WTC11 (cell line): Measurements from ENCODE around the gene FANK1. TPM values are rescaled to one million over a fixed set of nuclear protein-coding genes. Genes with fewer than 3 reads are reported as not detected.

Source experiments
- ATAC-seq: fragments of 200-7000 bp; cut with Tn5 transposase; 2 replicates; pipeline ENCODE4 v1.10.0; 2021; ENCODE audit warnings: mild to moderate bottlenecking, moderate library complexity
- CTCF ChIA-PET: fragments of 300-600 bp; sonication (Branson Sonifier 250); formaldehyde crosslinking; loops from one replicate; lab custom pipeline; 2021; ENCODE audit warnings: antibody characterized with exemption; lab: Charles Lee
- POLR2A ChIA-PET: fragments of 350-600 bp; sonication (Branson Sonifier 250); formaldehyde crosslinking; loops from one replicate; lab custom pipeline; 2021; ENCODE audit warnings: antibody characterized with exemption; lab: Charles Lee
- DNase-seq: peaks from one replicate; pipeline ENCODE4 v3.0.0; 2021; ENCODE audit warnings: low spot score
- H3K27ac Mint-ChIP-seq: 2 replicates; pipeline ENCODE4 v1.8.0; 2021; ENCODE audit warnings: mixed read lengths
- H3K27me3 Mint-ChIP-seq: 2 replicates; pipeline ENCODE4 v1.8.0; 2021; ENCODE audit warnings: low read depth, mild to moderate bottlenecking, moderate library complexity, mixed read lengths
- H3K36me3 Mint-ChIP-seq: 2 replicates; pipeline ENCODE4 v1.8.0; 2021; ENCODE audit warnings: mixed read lengths
- H3K4me1 Mint-ChIP-seq: 2 replicates; pipeline ENCODE4 v1.8.0; 2022; ENCODE audit warnings: mixed read lengths
- H3K4me3 Mint-ChIP-seq: 2 replicates; pipeline ENCODE4 v1.8.0; 2021; ENCODE audit warnings: mild to moderate bottlenecking, moderate library complexity, mixed read lengths
- H3K9me3 Mint-ChIP-seq: 2 replicates; pipeline ENCODE4 v1.8.0; 2021; ENCODE audit warnings: mixed read lengths
- CREB1 ChIP-seq: sonication (generic); formaldehyde crosslinking; IDR thresholded peaks from 2 replicates; pipeline ENCODE4 v1.8.0; 2023; ENCODE audit warnings: mild to moderate bottlenecking, missing genetic modification reagents
- NFYB ChIP-seq: sonication (generic); formaldehyde crosslinking; conservative IDR thresholded peaks from 2 replicates; pipeline ENCODE4 v1.8.0; 2022; ENCODE audit warnings: low read depth, missing genetic modification reagents
- NR2C2 ChIP-seq: sonication (generic); formaldehyde crosslinking; IDR thresholded peaks from 2 replicates; pipeline ENCODE4 v1.8.0; 2022; ENCODE audit warnings: mild to moderate bottlenecking, missing genetic modification reagents
- NR3C1 ChIP-seq: sonication (generic); formaldehyde crosslinking; conservative IDR thresholded peaks from 2 replicates; pipeline ENCODE4 v1.8.1; 2023; ENCODE audit warnings: low read depth, mild to moderate bottlenecking, missing genetic modification reagents
- RELA ChIP-seq: sonication (generic); formaldehyde crosslinking; IDR thresholded peaks from 2 replicates; pipeline ENCODE4 v1.8.1; 2022; ENCODE audit warnings: missing genetic modification reagents, mild to moderate bottlenecking, borderline replicate concordance
- SMAD3 ChIP-seq: sonication (generic); formaldehyde crosslinking; IDR thresholded peaks from 2 replicates; pipeline ENCODE4 v1.8.0; 2022; ENCODE audit warnings: missing genetic modification reagents, mild to moderate bottlenecking, borderline replicate concordance
- SP1 ChIP-seq: sonication (generic); formaldehyde crosslinking; conservative IDR thresholded peaks from 2 replicates; pipeline ENCODE4 v1.8.1; 2022; ENCODE audit warnings: missing genetic modification reagents
- TCF7 ChIP-seq: sonication (generic); formaldehyde crosslinking; IDR thresholded peaks from 2 replicates; pipeline ENCODE4 v1.8.0; 2022; ENCODE audit warnings: mild to moderate bottlenecking, low read depth, missing genetic modification reagents, moderate library complexity
- ZNF219 ChIP-seq: sonication (generic); formaldehyde crosslinking; IDR thresholded peaks from 2 replicates; pipeline ENCODE4 v1.8.0; 2023; ENCODE audit warnings: missing genetic modification reagents, mild to moderate bottlenecking, borderline replicate concordance
- ZNF317 ChIP-seq: sonication (generic); formaldehyde crosslinking; IDR thresholded peaks from 2 replicates; pipeline ENCODE4 v1.8.1; 2023; ENCODE audit warnings: low read depth, mild to moderate bottlenecking, moderate library complexity, missing genetic modification reagents, borderline replicate concordance
- ZNF396 ChIP-seq: fragments of 250-450 bp; sonication (Bioruptor Pico); IDR thresholded peaks from 2 replicates; pipeline ENCODE4 v1.8.0; 2021; ENCODE audit warnings: mild to moderate bottlenecking, moderate library complexity, borderline replicate concordance
- total RNA-seq: library from RNA; stranded (reverse); gene quantifications from 3 replicates; pipeline ENCODE4 v1.2.3, GENCODE V29; 2021
- TF ChIP-seq, protein P1 (sequence below): sonication (generic); formaldehyde crosslinking; IDR thresholded peaks from 2 replicates; pipeline ENCODE4 v1.8.0; 2023; ENCODE audit warnings: mild to moderate bottlenecking, missing genetic modification reagents
- TF ChIP-seq, protein P2 (sequence below): fragments of 250-450 bp; sonication (Bioruptor Pico); IDR thresholded peaks from 2 replicates; pipeline ENCODE4 v1.9.0; 2021; ENCODE audit warnings: mild to moderate bottlenecking
- TF ChIP-seq, protein P3 (sequence below): fragments of 250-450 bp; sonication (Bioruptor Pico); IDR thresholded peaks from 2 replicates; pipeline ENCODE4 v1.9.0; 2021; ENCODE audit warnings: mild to moderate bottlenecking, borderline replicate concordance
- TF ChIP-seq, protein P4 (sequence below): sonication (generic); formaldehyde crosslinking; IDR thresholded peaks from 2 replicates; pipeline ENCODE4 v1.8.1; 2023; ENCODE audit warnings: mild to moderate bottlenecking, missing genetic modification reagents, borderline replicate concordance

Gene FANK1
- total RNA-seq, 1 experiment from 2014 or later: 3.4 TPM

DNA sequence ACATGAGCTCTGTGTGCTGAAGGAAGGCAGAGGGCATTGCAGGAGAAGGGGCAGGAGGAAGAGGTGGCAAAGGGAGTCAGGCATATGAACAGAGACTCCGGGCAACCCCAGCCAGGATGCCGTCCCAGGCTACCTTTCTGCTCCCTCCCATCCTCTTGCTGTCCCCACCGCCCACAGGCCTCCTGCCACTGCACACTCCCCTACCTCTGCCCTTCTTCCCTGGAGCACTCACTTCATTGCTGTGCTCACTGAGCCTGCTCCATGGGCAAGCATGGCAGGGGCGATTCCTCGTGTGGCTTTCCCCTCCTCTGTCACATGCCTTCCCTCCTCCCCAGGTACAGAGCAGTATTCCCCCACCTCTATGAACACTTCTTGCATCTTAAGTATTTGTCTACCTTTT is 93.4 kb downstream of the FANK1 start:
- H3K27ac Mint-ChIP-seq: no peak overlapping the region
- TF ChIP-seq NR3C1 (no peak), ZNF317 (CRISPR knock-in tag) (no peak), ZNF219 (CRISPR knock-in tag) (no peak), TCF7 (CRISPR knock-in tag) (no peak), NFYB (no peak), NR2C2 (no peak), CREB1 (CRISPR knock-in tag) (no peak), ZNF396 (no peak), SMAD3 (CRISPR knock-in tag) (no peak)
- TF ChIP-seq, protein P1, sequence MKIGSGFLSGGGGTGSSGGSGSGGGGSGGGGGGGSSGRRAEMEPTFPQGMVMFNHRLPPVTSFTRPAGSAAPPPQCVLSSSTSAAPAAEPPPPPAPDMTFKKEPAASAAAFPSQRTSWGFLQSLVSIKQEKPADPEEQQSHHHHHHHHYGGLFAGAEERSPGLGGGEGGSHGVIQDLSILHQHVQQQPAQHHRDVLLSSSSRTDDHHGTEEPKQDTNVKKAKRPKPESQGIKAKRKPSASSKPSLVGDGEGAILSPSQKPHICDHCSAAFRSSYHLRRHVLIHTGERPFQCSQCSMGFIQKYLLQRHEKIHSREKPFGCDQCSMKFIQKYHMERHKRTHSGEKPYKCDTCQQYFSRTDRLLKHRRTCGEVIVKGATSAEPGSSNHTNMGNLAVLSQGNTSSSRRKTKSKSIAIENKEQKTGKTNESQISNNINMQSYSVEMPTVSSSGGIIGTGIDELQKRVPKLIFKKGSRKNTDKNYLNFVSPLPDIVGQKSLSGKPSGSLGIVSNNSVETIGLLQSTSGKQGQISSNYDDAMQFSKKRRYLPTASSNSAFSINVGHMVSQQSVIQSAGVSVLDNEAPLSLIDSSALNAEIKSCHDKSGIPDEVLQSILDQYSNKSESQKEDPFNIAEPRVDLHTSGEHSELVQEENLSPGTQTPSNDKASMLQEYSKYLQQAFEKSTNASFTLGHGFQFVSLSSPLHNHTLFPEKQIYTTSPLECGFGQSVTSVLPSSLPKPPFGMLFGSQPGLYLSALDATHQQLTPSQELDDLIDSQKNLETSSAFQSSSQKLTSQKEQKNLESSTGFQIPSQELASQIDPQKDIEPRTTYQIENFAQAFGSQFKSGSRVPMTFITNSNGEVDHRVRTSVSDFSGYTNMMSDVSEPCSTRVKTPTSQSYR (CRISPR knock-in tag): no peak
- TF ChIP-seq, protein P2, sequence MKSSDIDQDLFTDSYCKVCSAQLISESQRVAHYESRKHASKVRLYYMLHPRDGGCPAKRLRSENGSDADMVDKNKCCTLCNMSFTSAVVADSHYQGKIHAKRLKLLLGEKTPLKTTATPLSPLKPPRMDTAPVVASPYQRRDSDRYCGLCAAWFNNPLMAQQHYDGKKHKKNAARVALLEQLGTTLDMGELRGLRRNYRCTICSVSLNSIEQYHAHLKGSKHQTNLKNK (CRISPR knock-in tag): no peak
- TF ChIP-seq, protein P3, sequence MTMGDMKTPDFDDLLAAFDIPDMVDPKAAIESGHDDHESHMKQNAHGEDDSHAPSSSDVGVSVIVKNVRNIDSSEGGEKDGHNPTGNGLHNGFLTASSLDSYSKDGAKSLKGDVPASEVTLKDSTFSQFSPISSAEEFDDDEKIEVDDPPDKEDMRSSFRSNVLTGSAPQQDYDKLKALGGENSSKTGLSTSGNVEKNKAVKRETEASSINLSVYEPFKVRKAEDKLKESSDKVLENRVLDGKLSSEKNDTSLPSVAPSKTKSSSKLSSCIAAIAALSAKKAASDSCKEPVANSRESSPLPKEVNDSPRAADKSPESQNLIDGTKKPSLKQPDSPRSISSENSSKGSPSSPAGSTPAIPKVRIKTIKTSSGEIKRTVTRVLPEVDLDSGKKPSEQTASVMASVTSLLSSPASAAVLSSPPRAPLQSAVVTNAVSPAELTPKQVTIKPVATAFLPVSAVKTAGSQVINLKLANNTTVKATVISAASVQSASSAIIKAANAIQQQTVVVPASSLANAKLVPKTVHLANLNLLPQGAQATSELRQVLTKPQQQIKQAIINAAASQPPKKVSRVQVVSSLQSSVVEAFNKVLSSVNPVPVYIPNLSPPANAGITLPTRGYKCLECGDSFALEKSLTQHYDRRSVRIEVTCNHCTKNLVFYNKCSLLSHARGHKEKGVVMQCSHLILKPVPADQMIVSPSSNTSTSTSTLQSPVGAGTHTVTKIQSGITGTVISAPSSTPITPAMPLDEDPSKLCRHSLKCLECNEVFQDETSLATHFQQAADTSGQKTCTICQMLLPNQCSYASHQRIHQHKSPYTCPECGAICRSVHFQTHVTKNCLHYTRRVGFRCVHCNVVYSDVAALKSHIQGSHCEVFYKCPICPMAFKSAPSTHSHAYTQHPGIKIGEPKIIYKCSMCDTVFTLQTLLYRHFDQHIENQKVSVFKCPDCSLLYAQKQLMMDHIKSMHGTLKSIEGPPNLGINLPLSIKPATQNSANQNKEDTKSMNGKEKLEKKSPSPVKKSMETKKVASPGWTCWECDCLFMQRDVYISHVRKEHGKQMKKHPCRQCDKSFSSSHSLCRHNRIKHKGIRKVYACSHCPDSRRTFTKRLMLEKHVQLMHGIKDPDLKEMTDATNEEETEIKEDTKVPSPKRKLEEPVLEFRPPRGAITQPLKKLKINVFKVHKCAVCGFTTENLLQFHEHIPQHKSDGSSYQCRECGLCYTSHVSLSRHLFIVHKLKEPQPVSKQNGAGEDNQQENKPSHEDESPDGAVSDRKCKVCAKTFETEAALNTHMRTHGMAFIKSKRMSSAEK (CRISPR knock-in tag): no peak
- TF ChIP-seq, protein P4, sequence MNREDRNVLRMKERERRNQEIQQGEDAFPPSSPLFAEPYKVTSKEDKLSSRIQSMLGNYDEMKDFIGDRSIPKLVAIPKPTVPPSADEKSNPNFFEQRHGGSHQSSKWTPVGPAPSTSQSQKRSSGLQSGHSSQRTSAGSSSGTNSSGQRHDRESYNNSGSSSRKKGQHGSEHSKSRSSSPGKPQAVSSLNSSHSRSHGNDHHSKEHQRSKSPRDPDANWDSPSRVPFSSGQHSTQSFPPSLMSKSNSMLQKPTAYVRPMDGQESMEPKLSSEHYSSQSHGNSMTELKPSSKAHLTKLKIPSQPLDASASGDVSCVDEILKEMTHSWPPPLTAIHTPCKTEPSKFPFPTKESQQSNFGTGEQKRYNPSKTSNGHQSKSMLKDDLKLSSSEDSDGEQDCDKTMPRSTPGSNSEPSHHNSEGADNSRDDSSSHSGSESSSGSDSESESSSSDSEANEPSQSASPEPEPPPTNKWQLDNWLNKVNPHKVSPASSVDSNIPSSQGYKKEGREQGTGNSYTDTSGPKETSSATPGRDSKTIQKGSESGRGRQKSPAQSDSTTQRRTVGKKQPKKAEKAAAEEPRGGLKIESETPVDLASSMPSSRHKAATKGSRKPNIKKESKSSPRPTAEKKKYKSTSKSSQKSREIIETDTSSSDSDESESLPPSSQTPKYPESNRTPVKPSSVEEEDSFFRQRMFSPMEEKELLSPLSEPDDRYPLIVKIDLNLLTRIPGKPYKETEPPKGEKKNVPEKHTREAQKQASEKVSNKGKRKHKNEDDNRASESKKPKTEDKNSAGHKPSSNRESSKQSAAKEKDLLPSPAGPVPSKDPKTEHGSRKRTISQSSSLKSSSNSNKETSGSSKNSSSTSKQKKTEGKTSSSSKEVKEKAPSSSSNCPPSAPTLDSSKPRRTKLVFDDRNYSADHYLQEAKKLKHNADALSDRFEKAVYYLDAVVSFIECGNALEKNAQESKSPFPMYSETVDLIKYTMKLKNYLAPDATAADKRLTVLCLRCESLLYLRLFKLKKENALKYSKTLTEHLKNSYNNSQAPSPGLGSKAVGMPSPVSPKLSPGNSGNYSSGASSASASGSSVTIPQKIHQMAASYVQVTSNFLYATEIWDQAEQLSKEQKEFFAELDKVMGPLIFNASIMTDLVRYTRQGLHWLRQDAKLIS (CRISPR knock-in tag): no peak
- H3K27me3 Mint-ChIP-seq: no peaks in the 10 kb centered on the region
- no peaks in the 10 kb centered on the region for H3K36me3 Mint-ChIP-seq
- H3K4me3 Mint-ChIP-seq: no peak overlapping the region
- no peaks in the 10 kb centered on the region for H3K4me1 Mint-ChIP-seq
- CTCF ChIA-PET: no interaction called here
- ATAC-seq: no peak
- DNase-seq: no peak
- H3K9me3 Mint-ChIP-seq: peaks cover 11% of the 10 kb centered on the region
- POLR2A ChIA-PET: no interaction called here

DNA sequence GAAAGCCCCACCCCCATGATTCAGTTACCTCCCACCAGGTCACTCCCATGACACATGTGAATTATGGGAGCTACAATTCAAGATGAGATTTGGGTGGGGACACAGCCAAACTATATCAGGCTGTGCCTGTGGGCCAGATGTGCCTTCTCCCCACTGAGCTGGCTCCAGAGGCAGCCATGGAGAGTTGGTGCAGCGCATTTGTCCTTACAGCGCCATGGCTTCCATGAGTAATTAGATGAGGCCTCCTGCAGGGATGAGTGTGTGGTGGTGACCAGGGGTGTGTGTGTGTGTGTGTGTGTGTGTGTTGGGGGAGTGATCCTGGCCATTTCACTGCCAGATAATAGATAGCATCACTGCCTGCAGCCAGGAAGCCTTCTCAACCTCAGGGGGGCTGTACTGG is 94.6 kb downstream of the FANK1 start:
- ATAC-seq: no peak
- no peak overlapping the region for H3K4me3 Mint-ChIP-seq
- H3K9me3 Mint-ChIP-seq: peaks cover 11% of the 10 kb centered on the region
- no peak overlapping the region for H3K27ac Mint-ChIP-seq
- no peaks in the 10 kb centered on the region for H3K36me3 Mint-ChIP-seq
- TF ChIP-seq SP1 (CRISPR knock-in tag) (no peak), RELA (CRISPR knock-in tag) (no peak), ZNF317 (CRISPR knock-in tag) (no peak)
- TF ChIP-seq, all 79 proteins: peak for 0
- DNase-seq: no peak
- H3K4me1 Mint-ChIP-seq: no peaks in the 10 kb centered on the region
- CTCF ChIA-PET: no interaction called here
- POLR2A ChIA-PET: no interaction called here
- H3K27me3 Mint-ChIP-seq: no peaks in the 10 kb centered on the region
